Measurements from ENCODE around the gene NOP9. TPM values are rescaled to one million over a fixed set of nuclear protein-coding genes. Genes with fewer than 3 reads are reported as not detected.

NOP9 gene
- total RNA-seq, 1 donor from 2014 or later = 25.6 TPM

- DNase-seq (ENCODE audit: extremely low read depth, low read depth, low spot score) = no peak
Measured at GRCh38 chr14:24262821-24263733, 36.6 kb upstream of the NOP9 start, which contains the start of gene TGM1. TSS of gene TGM1 (minus strand) at chr14:24263177. CDS start at chr14:24262352, 825 bp downstream.

- no peak for DNase-seq (ENCODE audit: extremely low read depth, low read depth, low spot score)
Measured at GRCh38 chr14:24263848-24264247, 35.8 kb upstream of the NOP9 start.

DNA sequence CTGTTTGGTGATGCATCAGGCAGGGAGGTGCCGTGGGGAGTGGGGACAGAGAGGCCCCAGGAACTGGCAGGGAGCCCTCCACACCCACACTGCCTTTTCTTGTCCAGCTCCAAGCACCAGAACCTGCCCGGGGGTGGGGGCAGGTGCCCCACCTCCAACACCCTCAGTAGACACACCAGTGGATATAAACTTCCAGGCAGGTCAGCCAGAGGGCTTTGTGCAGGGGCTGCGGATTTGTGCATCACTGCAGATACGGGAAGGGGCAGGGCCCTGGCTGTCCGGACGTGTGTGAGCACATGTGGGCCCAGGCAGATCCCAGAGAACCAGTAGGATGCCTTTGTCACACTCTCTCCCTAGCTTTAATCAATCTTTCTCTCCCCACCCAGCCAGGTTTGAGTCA is 35.4 kb upstream of the NOP9 start:
- DNase-seq (ENCODE audit: extremely low read depth, low read depth, low spot score) = no peak

DNA sequence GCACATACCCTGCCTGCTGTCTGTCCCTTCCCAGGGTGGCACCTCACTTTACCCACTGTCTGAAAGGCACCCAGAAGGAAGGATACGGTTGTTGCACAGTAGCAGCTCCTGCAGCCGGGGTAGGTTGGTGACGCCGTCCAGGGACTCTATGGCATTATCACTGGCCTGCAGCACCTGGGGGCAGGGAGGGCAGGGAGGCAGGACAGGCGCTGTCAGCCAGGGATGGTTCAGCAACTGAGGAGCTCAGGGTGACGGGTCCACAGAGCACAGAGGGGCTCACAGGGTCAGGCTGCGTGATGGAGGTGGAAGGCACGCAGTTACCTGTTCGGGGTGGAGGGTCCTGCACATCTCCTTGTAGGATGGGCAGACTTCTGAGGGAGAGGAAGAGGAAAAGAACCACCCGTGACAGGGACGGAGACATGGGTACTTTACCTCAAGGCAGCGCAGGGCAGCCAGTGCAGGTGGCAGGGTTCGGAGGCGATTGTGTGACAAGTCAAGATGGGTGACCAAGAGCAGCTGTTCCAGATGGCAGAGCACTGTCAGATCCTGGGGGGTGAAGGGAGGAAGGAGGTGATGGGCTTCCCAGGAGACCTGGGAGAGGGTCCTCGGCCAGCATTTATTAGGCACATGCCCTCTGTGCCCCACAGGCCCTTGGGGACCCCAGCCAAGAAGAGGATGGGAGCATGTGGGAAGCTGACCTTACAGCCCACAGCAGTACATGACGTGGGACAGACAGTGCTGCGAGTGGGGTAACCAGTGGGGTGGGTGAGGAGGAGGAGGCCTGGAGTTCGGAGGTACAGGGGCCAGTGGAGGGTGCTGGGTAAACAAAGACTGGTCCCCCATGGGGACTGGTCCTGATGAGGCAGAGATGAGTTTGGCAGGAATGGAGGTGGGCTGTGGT is 33.1 kb upstream of the NOP9 start:
- no peak for DNase-seq (ENCODE audit: extremely low read depth, low read depth, low spot score)

DNA sequence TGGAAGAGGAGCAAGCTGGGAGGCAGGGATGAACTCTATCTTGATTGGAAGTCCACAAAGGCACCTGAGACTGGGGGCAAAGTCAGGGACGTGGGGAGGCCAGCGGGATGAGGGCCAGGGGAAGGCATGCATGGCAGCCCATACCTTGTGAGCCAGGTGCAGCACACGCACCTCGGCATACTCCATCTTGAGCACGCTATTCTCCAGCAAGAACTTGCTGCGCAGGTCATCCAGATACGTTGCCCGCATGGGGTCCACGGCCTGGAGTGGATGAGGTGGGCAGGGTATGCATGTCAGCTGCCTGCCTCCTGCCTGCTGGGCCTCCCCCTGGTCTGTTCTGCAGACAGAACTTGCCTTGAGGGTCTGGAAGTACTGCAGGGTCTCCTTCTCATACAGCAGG is 32.1 kb upstream of the NOP9 start:
- DNase-seq (ENCODE audit: extremely low read depth, low read depth, low spot score) = no peak

DNA sequence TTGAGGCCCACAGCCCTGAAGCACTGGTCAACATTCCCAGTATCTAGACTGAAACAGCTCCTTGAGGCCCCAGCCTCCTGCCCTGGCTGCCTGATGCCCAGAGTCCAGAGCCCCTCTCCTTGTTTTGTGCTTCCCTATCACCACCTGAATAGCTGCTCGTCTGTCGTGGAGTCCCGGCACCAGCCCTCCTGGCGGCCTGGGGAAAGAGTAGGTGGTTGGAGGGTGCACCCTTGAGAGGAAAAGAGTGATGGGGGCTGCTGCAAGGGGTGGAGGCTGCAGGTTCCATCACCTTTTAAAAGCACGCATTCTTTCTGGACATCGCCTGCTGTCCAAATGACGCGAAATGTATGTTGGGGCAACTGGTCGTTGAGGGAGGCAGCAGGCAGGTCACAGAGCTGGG is 31.4 kb upstream of the NOP9 start:
- no peak for DNase-seq (ENCODE audit: extremely low read depth, low read depth, low spot score)

GRCh38 chr14:24269368-24269767 is 30.3 kb upstream of the NOP9 start:
- no peak for DNase-seq (ENCODE audit: extremely low read depth, low read depth, low spot score)

DNA sequence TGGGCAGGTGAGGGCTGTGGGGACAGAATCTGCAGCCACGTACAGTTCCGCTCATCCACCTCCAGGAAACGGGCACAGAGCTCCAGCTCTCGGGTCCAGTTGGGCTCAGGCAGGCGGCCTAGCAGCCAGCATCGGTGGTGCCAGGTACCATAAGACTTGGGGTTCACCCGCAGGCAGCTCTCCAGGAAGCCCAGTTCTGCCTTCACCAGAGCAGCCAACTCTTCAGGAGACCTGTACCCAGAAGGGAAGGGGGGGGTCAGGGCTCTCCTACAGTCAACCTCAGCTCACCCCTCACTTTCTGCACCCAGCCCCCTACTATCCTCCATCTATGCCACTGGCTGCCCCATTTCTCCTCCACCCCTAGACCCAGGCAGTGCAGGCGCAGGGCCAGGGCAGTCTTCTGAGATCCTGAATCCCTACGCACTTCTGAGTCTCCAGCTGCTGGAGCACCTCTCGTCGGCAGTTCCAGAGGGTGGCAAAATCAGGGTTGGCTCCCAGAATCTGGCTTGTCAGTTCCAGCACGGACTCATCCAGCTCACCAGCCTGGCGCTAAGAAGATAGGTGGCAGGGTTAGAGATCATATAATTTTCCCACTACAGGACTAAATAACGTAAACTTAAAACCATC is 29.6 kb upstream of the NOP9 start:
- no peak for DNase-seq (ENCODE audit: extremely low read depth, low read depth, low spot score)

DNA sequence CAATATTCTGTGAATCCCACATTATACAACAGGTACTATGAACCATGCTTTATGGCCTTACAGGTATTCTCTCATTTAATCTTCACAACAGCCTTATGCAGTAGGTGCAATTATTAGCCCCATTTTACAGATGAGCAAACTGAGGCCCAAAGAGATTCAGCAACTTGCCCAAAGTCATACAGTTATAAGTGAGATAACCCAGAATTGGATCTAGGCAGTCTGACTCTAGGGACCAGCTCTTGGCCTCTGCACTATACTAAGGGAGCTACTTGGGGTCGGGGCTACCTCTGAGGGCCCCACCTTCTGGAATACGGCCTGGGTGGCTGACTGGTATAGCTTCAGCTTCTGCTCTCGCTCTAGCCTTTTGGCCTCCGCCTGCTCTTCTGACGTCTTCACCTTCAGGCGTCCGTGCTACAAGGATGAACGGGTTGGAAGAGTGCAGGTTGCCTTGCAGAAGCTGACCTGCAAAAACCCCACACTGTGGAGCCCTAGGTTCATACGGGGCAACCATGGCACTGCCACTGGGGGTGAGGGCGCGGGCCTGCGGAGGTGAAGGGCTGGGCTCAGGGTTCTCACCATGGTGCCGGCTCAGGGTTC is 29.0 kb upstream of the NOP9 start:
- no peak for DNase-seq (ENCODE audit: extremely low read depth, low read depth, low spot score)

DNA sequence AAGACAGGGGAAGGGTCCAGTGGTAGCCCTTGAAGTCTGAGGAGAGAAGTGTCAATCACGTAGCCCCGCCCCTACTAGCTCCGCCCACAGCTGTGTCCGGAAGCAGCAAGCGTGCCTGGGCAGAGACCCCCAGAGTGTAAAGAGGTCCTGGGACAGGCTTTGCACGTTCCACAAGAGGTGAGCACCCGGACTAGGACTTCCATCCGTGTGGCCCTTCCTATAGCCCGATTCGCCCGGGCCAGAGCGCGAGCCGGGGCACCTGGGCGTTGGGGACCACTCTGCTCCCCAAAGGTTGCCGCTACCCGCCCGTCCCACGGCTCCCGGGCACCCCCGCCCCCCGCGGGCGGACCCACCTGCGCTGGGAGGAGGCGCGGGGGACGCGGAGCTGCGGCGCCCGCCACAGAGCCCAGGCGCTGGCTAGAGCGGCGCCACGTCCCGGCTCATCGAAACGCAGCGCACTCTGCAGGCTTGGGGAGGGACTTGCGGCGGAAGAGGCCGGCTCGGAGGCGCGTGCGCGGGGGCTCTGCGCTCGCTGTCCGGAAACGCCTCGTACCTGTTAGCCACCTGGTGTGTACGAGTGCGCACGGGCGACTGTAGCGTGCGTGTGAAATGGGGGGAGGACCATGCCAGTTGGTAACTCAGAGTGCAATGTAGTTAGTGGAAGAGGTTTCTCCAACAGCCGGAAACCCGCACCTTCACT is 28.4 kb upstream of the NOP9 start, which contains the start of gene RABGGTA:
TSS of gene RABGGTA (minus strand) at position 464 of the 700 bp plus-strand sequence. CDS start 482 bp downstream, outside the sequence.
- DNase-seq (ENCODE audit: extremely low read depth, low read depth, low spot score) = no peak

DNA sequence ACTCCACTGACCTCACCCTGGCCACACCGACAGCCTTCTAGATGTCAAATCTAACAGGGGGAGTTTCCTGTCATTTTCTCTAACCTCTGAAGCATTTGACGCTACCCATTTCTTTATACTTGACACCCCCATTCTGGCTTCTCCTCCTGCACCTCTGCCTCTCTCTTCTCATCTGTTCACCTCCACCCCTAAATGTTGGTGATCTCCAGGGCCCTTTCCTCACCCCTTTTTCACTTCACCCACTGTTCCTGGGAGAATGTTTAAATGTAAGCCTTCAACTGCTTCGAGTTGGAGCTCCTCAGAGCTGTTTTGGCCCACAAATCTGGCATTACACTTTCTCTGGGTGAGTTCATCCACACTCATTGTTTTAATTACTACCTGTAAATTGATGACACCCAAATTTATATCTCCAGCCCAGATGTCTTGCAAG is 27.8 kb upstream of the NOP9 start:
- DNase-seq (ENCODE audit: extremely low read depth, low read depth, low spot score) = no peak

DNA sequence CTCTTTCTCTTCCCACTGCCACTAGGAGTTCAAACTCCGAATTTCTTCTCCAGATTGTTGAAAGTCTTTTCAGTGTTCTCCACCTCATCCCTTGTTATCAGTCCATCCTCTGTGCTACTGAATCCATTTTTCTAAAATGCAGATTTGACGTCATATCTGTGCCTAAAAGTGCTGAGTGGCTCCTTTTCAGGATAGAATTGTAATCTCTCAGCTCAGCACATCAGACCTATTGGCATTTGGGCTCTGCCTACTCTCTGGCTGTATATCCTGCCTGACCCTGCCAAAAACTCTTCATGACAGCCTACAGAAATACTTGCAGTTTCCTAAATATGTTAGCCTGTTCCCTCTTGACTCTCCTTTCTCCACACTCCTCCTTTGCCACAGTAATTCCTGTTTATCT is 27.2 kb upstream of the NOP9 start:
- no peak for DNase-seq (ENCODE audit: extremely low read depth, low read depth, low spot score)

DNA sequence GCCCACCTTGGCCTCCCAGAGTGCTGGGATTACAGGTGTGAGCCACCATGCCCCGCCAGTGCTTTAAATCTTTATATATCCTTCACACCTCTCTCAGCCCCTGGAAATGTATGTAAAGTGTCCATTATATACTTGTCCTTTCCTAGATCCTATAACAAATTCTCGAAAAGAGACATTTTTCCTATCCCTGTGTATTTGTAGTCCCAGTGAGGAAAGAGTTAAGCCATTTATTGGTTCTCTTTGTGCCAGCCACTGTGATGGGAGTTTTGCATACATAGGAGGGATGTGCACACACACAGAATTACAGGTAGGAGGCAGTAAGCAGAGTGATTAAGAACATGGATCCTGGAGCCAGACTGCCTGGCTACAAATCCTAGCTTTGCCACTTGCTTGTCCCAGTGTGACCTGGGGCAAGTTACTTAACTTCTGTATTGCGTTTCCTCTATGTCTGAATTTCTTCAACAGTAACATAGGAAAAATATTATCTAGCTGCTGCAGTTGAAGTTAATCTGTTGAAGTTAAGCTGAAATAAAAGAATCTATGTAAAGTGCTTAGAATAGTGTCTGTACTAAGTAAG is 26.1 kb upstream of the NOP9 start:
- no peak for DNase-seq (ENCODE audit: extremely low read depth, low read depth, low spot score)

GRCh38 chr14:24274101-24274543 is 25.5 kb upstream of the NOP9 start:
- DNase-seq (ENCODE audit: extremely low read depth, low read depth, low spot score) = no peak

DNA sequence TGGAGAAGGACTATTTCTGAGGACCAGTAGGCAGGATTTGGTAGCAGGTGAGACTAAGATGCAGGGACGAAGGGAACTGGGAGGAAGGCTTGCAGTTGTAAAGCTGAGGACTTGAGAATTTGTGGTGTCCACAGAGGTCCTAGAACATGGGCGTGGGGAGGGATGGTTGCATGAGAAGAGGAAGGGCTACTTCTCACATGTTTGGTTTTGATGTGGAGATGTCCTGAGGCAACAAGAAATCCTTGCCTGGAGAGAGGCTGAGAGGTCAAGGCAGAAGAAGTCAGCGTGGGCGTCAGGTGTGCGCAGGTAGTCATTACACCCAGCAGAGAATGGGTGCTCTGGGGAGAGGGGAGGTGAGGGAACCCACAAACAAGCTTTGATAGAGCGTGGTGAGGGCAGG is 22.6 kb upstream of the NOP9 start:
- no peak for DNase-seq (ENCODE audit: extremely low read depth, low read depth, low spot score)

GRCh38 chr14:24277606-24278321 is 21.9 kb upstream of the NOP9 start:
- no peak for DNase-seq (ENCODE audit: extremely low read depth, low read depth, low spot score)

- DNase-seq (ENCODE audit: extremely low read depth, low read depth, low spot score) = no peak
Measured at GRCh38 chr14:24278424-24278823, 21.2 kb upstream of the NOP9 start.

DNA sequence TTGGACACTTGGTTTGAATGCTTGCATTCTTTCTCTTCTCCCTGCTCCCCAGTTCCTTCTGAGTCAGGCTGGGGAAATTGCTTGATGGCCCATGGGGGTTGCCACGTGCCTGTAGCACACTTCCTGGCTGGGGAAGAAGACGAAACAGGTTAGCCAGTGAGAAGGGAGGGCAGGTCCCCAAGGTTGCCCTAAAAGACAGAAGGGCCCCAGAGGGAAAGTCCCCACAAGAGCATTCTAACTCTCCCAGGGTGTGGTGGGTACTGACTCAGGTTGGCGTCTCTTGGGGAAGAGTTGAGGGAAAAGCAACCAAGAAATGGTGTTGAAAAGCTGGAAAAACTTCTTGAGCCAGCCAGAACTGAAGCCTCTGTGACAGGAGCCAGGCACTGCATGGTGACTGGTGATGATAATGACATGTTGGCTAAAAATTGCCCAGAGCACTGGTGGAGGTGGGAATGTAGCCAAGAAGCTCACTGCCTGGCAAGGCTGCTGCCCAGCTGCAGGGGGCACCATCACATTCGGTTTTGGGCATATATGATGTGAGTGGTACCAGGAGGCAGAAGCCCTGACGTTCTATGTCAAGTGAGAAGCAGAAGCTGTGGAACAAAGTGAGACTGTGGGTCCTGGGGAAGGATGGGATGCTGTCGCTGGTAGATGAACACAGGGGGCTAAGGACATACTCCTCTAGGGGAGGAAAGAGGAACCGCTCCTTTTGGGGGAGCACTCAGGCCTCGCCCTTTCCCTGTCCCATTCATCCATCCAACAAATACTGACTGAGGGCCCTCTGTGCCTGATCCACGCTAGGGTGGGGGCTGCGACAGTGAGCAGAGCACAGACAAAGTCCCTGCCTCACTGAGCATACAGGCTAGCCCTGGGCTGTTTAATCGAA is 20.1 kb upstream of the NOP9 start:
- no peak for DNase-seq (ENCODE audit: extremely low read depth, low read depth, low spot score)
